Measurements from ENCODE around the gene COL28A1.

GRCh38 chr7:7330997-7331396 is 204.7 kb downstream of the COL28A1 start:
- TF ChIP-seq EZH2 (IDR thresholded peaks at IDR 0.05): no peak
- no peak for TF ChIP-seq POLR2AphosphoS5 (IDR thresholded peaks at IDR 0.05; ENCODE audit: borderline replicate concordance, low read depth, low read length)

Measured in SK-N-MC (cell line).